Common myeloid progenitor, CD34-positive (primary cell): ENCODE measurements around the gene PTGR3.
A peak's percentile ranks its signal among the peaks of the same experiment; 100 is the strongest.

ENCODE experiments used
- CTCF ChIA-PET: fragments of 350-600 bp; sonication (Branson Sonifier 250); formaldehyde crosslinking; loops from one replicate; lab custom pipeline; 2021; ENCODE audit warnings: antibody characterized with exemption; lab: Charles Lee
- POLR2A ChIA-PET: fragments of 350-600 bp; sonication (Branson Sonifier 250); formaldehyde crosslinking; loops from one replicate; lab custom pipeline; 2021; ENCODE audit warnings: antibody characterized with exemption; lab: Charles Lee
- DNase-seq, 3 donors: peaks; one replicate each; pipeline versions ENCODE4 v3.0.0 to v3.0.0-alpha.2; 2013
- H3K27ac ChIP-seq, 2 experiments: 1 replicate in 1 of 2; 2 replicates in 1 of 2; pipeline ENCODE4 v1.7.0; 2013; ENCODE audit warnings: inconsistent platforms in 2 of 2, low read length in 2 of 2, mild to moderate bottlenecking in 2 of 2, low read depth in 1 of 2, moderate library complexity in 1 of 2; ENCODE audit not compliant: severe bottlenecking in 2 of 2, insufficient read depth in 1 of 2, poor library complexity in 1 of 2
- H3K27me3 ChIP-seq, 5 experiments: replicated peaks in 2 of 5; 1 replicate in 3 of 5; 2 replicates in 2 of 5; pipeline versions ENCODE4 v1.6.1 to v1.7.0; 2013; ENCODE audit warnings: low read length in 4 of 5, mild to moderate bottlenecking in 2 of 5, moderate library complexity in 2 of 5, inconsistent platforms in 1 of 5; ENCODE audit not compliant: insufficient read depth in 5 of 5, control insufficient read depth in 4 of 5
- H3K36me3 ChIP-seq, 4 experiments: 1 replicate in 2 of 4; 2 replicates in 2 of 4; pipeline versions ENCODE4 v1.6.1 to v1.7.0; 2013; ENCODE audit warnings: low read length in 3 of 4, control low read depth in 1 of 4, mild to moderate bottlenecking in 1 of 4; ENCODE audit not compliant: control insufficient read depth in 4 of 4, insufficient read depth in 4 of 4
- H3K4me1 ChIP-seq, 4 experiments: 1 replicate in 3 of 4; 2 replicates in 1 of 4; pipeline versions ENCODE4 v1.6.1 to v1.7.1; 2013; ENCODE audit warnings: low read length in 3 of 4, mild to moderate bottlenecking in 3 of 4, control low read depth in 1 of 4, inconsistent platforms in 1 of 4, moderate library complexity in 1 of 4; ENCODE audit not compliant: control insufficient read depth in 4 of 4, insufficient read depth in 4 of 4; ENCODE audit errors: control extremely low read depth in 1 of 4
- H3K4me3 ChIP-seq, 7 experiments: 1 replicate in 4 of 7; 2 replicates in 3 of 7; pipeline versions ENCODE4 v1.5.1 to v1.7.0; 2013; ENCODE audit warnings: mild to moderate bottlenecking in 7 of 7, low read length in 6 of 7, moderate library complexity in 6 of 7, inconsistent platforms in 2 of 7, low read depth in 2 of 7, control low read depth in 1 of 7; ENCODE audit not compliant: insufficient read depth in 4 of 7, control insufficient read depth in 1 of 7; ENCODE audit errors: extremely low read depth in 1 of 7
- H3K9me3 ChIP-seq, 5 experiments: 1 replicate in 4 of 5; 2 replicates in 1 of 5; pipeline versions ENCODE4 v1.6.1 to v1.7.1; 2013; ENCODE audit warnings: low read length in 4 of 5, mild to moderate bottlenecking in 2 of 5, inconsistent platforms in 1 of 5, low read depth in 1 of 5, moderate library complexity in 1 of 5; ENCODE audit not compliant: control insufficient read depth in 4 of 5, insufficient read depth in 2 of 5; ENCODE audit errors: control extremely low read depth in 1 of 5
- WGBS: methylation state at CpG from one replicate; pipeline ENCODE4 v1.1.5; 2013; ENCODE audit not compliant: insufficient coverage; 5-methylcytosine and 5-hydroxymethylcytosine counted together

PTGR3 gene

DNA sequence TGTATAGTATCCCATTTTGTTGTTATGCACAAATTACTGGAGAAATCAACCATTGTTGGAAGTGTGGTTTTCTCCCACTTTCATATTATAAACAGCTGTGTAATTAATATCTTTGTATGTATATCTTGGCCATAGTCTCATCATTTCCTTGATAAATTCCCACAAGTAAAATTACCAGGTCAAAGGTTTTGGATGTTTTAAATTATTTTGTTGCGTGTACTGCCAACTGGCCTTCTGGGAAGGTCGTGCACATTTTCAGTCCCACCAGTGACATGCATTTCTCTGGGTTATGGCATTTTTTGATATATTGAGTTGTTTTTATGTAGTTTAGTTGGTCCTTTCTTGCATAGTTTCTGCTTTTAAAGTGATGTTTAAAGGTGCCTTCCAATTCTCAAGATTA is 43.2 kb upstream of the PTGR3 start:
- DNase-seq, result no peak
- peaks cover 7 to 30% (median 24%) of the 10 kb centered on the region in 4 experiments for H3K4me1 ChIP-seq
- H3K27ac ChIP-seq, result no peak overlapping the region
- H3K27me3 ChIP-seq, result no peaks in the 10 kb centered on the region
- no peak overlapping the region for H3K4me3 ChIP-seq
- CTCF ChIA-PET, result interaction anchor here (1.3 kb wide), 1 partner anchor 14 kb away, joined by 4 read pairs; no protein-coding TSS in a partner anchor
- POLR2A ChIA-PET, result no interaction called here
- no peaks in the 10 kb centered on the region for H3K36me3 ChIP-seq
- peaks cover 0 to 4% (median 0%) of the 10 kb centered on the region in 5 experiments for H3K9me3 ChIP-seq
- 100% methylated on average over 2 of the region's 2 CpGs for WGBS

DNA sequence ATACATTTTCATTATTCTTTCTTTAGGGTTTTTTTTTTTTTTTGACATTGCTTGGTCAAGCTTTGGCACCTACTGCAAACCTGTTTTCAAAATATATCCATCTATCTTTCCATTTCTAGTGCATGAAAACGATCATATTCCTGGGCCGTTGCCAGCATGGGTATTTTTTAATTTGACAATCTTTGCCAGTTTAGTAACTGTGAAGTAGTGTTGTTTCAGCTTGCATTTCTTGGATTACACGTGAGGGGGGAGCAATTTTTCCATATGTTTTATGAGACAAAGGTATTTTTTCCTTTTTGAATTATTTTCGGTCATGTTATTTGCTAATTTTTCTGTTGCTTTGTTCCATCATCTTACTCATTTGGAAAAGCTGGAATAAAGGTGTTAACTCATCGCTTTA is 42.5 kb upstream of the PTGR3 start:
- ChIA-PET CTCF (interaction anchor here (1.3 kb wide), 1 partner anchor 14 kb away, joined by 4 read pairs; no protein-coding TSS in a partner anchor), POLR2A (no interaction called here)
- DNase-seq, result no peak
- Histone ChIP-seq H3K9me3 (peaks cover 0 to 4% (median 0%) of the 10 kb centered on the region in 5 experiments), H3K4me1 (peaks cover 7 to 37% (median 31%) of the 10 kb centered on the region in 4 experiments), H3K4me3 (no peak overlapping the region), H3K27me3 (no peaks in the 10 kb centered on the region), H3K27ac (no peak overlapping the region), H3K36me3 (no peaks in the 10 kb centered on the region)
- 80% methylated on average over 1 of the region's 5 CpGs for WGBS

DNA sequence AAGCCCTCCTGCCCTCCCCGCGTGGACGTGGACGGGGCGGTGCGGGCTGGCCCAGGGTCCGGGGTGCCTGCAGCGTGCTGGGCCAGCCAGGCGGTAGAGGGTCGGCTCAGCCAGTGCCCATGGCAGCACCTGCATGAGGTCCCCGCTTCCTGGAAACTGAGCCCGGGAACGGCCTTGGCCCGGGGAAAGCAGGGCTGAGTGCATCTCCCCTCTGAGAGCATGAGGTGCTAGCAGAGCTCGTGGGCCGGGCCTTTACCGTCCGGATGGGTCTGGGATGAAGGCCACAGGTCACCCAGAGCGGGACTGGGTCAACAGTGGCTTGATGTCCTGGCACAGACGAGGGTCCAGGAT is 41.5 kb upstream of the PTGR3 start:
- H3K4me1 ChIP-seq, result peaks cover 7 to 40% (median 34%) of the 10 kb centered on the region in 4 experiments
- peaks cover 0 to 4% (median 0%) of the 10 kb centered on the region in 5 experiments for H3K9me3 ChIP-seq
- no peak for DNase-seq
- no peaks in the 10 kb centered on the region for H3K27me3 ChIP-seq
- POLR2A ChIA-PET, result no interaction called here
- WGBS, result 97% methylated on average over 19 of the region's 20 CpGs
- no peak overlapping the region for H3K27ac ChIP-seq
- H3K4me3 ChIP-seq, result no peak overlapping the region
- no peaks in the 10 kb centered on the region for H3K36me3 ChIP-seq
- CTCF ChIA-PET, result interaction anchor here (0.8 kb wide), 1 partner anchor 13 kb away, joined by 3 read pairs; no protein-coding TSS in a partner anchor

GRCh38 chr18:75249672-75250470 is 40.9 kb upstream of the PTGR3 start:
- Histone ChIP-seq H3K27me3 (no peaks in the 10 kb centered on the region), H3K4me3 (no peak overlapping the region), H3K9me3 (peaks cover 0 to 4% (median 0%) of the 10 kb centered on the region in 5 experiments), H3K4me1 (peaks cover 7 to 40% (median 34%) of the 10 kb centered on the region in 4 experiments), H3K36me3 (no peaks in the 10 kb centered on the region), H3K27ac (no peak overlapping the region)
- CTCF ChIA-PET, result no interaction called here
- peak in 2 of 3 donors; percentile 70 to 78 for DNase-seq
- POLR2A ChIA-PET, result no interaction called here
- 95% methylated on average over 9 of the region's 18 CpGs for WGBS

- ChIA-PET POLR2A (no interaction called here), CTCF (no interaction called here)
- Histone ChIP-seq H3K27ac (no peak overlapping the region), H3K4me3 (no peak overlapping the region), H3K4me1 (peaks cover 7 to 40% (median 33%) of the 10 kb centered on the region in 4 experiments), H3K36me3 (no peaks in the 10 kb centered on the region), H3K9me3 (peaks cover 0 to 4% (median 0%) of the 10 kb centered on the region in 5 experiments), H3K27me3 (no peaks in the 10 kb centered on the region)
- no peak for DNase-seq
- WGBS, result 100% methylated on average over 5 of the region's 9 CpGs
These were observed 40.2 kb upstream of the PTGR3 start for GRCh38 chr18:75249175-75249518.

- H3K4me1 ChIP-seq, result peaks cover 7 to 35% (median 30%) of the 10 kb centered on the region in 4 experiments
- H3K4me3 ChIP-seq, result peak overlapping the region in 3 of 7 experiments; percentile 64 to 78 (median 71)
- 100% methylated on average over 12 of the region's 20 CpGs for WGBS
- H3K9me3 ChIP-seq, result peaks cover 0 to 4% (median 0%) of the 10 kb centered on the region in 5 experiments
- H3K36me3 ChIP-seq, result no peaks in the 10 kb centered on the region
- H3K27me3 ChIP-seq, result no peaks in the 10 kb centered on the region
- ChIA-PET POLR2A (interaction anchor here (0.9 kb wide), 1 partner anchor 22 kb away, joined by 4 read pairs; no protein-coding TSS in a partner anchor), CTCF (interaction anchor here (1.0 to 1.1 kb wide), 2 partner anchors 12 kb away, joined by 3 to 5 read pairs; no protein-coding TSS in a partner anchor)
- no peak for DNase-seq
- H3K27ac ChIP-seq, result peak overlapping the region; percentile 48 to 76
These were observed 39.7 kb upstream of the PTGR3 start for GRCh38 chr18:75248426-75249174.
